ENCODE data around the gene MORC3. TPM values are rescaled to one million over a fixed set of nuclear protein-coding genes. Genes with fewer than 3 reads are reported as not detected.

Gene MORC3
- total RNA-seq, 3 donors from 2014 or later = 38.9 to 62.8 (median 54.7) TPM

DNA sequence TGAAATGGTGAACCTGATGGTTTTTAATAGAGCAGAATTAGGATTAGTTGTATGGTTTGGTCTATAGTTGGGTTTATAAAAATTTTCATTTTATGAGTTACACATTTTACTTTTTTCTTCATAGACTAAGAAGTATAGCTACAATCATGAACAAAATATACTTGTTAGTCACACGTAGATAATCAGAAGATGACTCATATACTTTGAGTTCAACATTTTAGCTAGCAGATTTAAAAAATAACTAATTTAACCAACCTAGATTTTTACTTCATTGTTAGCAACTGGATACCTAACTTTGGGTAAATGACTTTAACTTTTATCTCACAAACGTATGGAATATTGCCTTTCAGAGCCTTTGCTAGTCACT lies 27.9 kb downstream of the MORC3 start:
- no peaks in the 10 kb centered on the region for H3K9me3 ChIP-seq
- TF ChIP-seq POLR2A (IDR thresholded peaks at IDR 0.05) (no peak), POLR2AphosphoS5 (IDR thresholded peaks at IDR 0.05) (no peak), CTCF (IDR thresholded peaks at IDR 0.05) (no peak)
- H3K27me3 ChIP-seq = no peaks in the 10 kb centered on the region
- H3K36me3 ChIP-seq = peaks cover 5% of the 10 kb centered on the region
- H3K4me1 ChIP-seq = no peaks in the 10 kb centered on the region
- H3K4me3 ChIP-seq = no peak overlapping the region
- DNase-seq (ENCODE audit: low spot score in 2 of 2) = no peak
- intact Hi-C loops (cut with DNase I; ENCODE audit: low total_unique reads) = no loop called here
- H3K27ac ChIP-seq = no peak overlapping the region

- Histone ChIP-seq H3K27me3 (no peaks in the 10 kb centered on the region), H3K4me1 (no peaks in the 10 kb centered on the region), H3K4me3 (no peak overlapping the region), H3K9me3 (no peaks in the 10 kb centered on the region), H3K36me3 (peaks cover 5% of the 10 kb centered on the region), H3K27ac (no peak overlapping the region)
- DNase-seq (ENCODE audit: low spot score in 2 of 2) = no peak
- intact Hi-C loops (cut with DNase I; ENCODE audit: low total_unique reads) = no loop called here
- no peak for TF ChIP-seq CTCF (IDR thresholded peaks at IDR 0.05)
- TF ChIP-seq POLR2AphosphoS5 (IDR thresholded peaks at IDR 0.05) = no peak
- TF ChIP-seq POLR2A (IDR thresholded peaks at IDR 0.05) = no peak
Measured at GRCh38 chr21:36349315-36349714, 29.3 kb downstream of the MORC3 start.

DNA sequence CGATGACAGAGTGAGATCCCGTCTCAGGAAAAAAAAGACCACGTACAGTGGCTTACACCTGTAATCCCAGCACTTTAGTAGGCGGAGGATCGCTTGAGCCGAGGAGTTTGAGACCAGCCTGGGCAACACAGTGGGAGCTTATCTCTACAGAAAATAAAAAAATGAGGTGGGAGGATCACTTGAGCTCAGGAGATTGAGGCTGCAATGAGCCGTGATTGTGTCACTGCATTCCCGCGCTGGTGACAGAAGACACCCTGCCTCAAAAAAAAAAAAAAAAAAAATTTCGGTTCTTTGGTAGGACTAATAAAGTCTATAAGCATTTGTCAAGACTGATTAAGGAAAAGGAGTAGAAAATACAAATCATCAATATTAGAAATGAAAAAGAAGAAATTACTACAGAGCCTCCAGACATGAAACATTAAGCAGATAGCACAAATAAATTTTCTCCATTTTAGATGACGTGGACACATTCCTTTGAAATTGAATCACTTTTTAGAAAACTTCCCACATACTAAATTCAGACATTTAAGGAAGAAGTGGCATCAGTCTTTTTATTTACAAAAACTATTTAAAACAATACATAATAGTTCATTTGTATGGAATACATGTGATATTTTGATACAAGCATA lies 30.4 kb downstream of the MORC3 start:
- Histone ChIP-seq H3K27me3 (no peaks in the 10 kb centered on the region), H3K36me3 (peaks cover 5% of the 10 kb centered on the region), H3K27ac (no peak overlapping the region), H3K4me1 (no peaks in the 10 kb centered on the region), H3K9me3 (no peaks in the 10 kb centered on the region), H3K4me3 (no peak overlapping the region)
- TF ChIP-seq POLR2AphosphoS5 (IDR thresholded peaks at IDR 0.05) (no peak), POLR2A (IDR thresholded peaks at IDR 0.05) (no peak), CTCF (IDR thresholded peaks at IDR 0.05) (no peak)
- no peak for DNase-seq (ENCODE audit: low spot score in 2 of 2)
- intact Hi-C loops (cut with DNase I; ENCODE audit: low total_unique reads) = no loop called here

DNA sequence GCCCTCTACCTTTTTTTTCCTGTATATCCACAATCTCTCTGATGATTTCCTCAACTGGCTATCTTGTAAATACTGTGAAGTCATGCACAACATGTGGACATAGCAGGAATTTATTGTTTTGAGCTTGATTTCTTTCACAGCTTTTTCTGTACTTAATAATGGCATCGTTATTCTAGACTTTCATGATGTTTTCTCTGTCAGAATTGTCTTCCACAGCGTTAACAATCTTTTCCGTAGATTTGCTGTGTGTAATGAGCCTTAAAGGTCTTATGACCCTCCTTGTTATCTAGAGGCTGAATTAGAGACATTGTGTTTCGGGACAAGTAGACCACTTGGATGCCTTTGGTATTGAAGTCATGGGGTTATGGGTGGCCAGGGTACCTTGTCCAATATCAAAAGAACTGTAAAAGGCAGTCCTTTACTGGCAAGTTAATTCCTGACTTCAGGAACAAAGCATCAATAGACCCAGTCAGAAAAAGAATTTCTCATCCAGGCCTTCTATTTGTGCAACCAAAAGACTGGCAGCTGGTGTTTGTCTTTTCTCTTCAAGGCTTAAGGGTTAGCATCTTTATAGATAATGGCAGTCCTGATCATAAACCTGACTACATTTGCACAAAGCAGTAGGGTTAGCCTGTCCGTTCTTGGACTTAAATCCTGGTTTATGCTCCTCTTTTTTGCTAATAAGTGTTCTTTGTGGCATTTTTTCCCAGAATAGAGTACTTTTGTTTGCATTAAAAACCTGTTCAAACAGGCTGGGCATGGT lies 35.1 kb downstream of the MORC3 start:
- no peaks in the 10 kb centered on the region for H3K4me1 ChIP-seq
- H3K27ac ChIP-seq = no peak overlapping the region
- DNase-seq (ENCODE audit: low spot score in 2 of 2) = no peak
- intact Hi-C loops (cut with DNase I; ENCODE audit: low total_unique reads) = no loop called here
- peaks cover 3% of the 10 kb centered on the region for H3K36me3 ChIP-seq
- no peak for TF ChIP-seq POLR2A (IDR thresholded peaks at IDR 0.05)
- TF ChIP-seq POLR2AphosphoS5 (IDR thresholded peaks at IDR 0.05) = no peak
- TF ChIP-seq CTCF (IDR thresholded peaks at IDR 0.05) = no peak
- H3K27me3 ChIP-seq = no peaks in the 10 kb centered on the region
- H3K4me3 ChIP-seq = no peak overlapping the region
- no peaks in the 10 kb centered on the region for H3K9me3 ChIP-seq

- intact Hi-C loops (cut with DNase I; ENCODE audit: low total_unique reads) = no loop called here
- peaks cover 6% of the 10 kb centered on the region for H3K36me3 ChIP-seq
- TF ChIP-seq CTCF (IDR thresholded peaks at IDR 0.05) = no peak
Measured at GRCh38 chr21:36355868-36356267, 35.9 kb downstream of the MORC3 start.

More at GRCh38 chr21:36355868-36356267, 35.9 kb downstream of the MORC3 start:
- DNase-seq (ENCODE audit: low spot score in 2 of 2) = no peak
- no peaks in the 10 kb centered on the region for H3K27me3 ChIP-seq
- H3K9me3 ChIP-seq = no peaks in the 10 kb centered on the region
- H3K4me1 ChIP-seq = no peaks in the 10 kb centered on the region
- H3K4me3 ChIP-seq = no peak overlapping the region
- no peak overlapping the region for H3K27ac ChIP-seq
